ENCODE results near the gene LRRC27. TPM values are rescaled to one million over a fixed set of nuclear protein-coding genes. Genes with fewer than 3 reads are reported as not detected.

The LRRC27 gene
- total RNA-seq, 2 donors from 2014 or later, result 6.5 to 8.5 TPM

GRCh38 chr10:132296666-132297443, 35.1 kb upstream of the LRRC27 start:
- H3K27me3 Mint-ChIP-seq, result no peaks in the 10 kb centered on the region
- no peaks in the 10 kb centered on the region for H3K9me3 Mint-ChIP-seq
- no peaks in the 10 kb centered on the region for H3K36me3 Mint-ChIP-seq
- no peak overlapping the region for H3K4me3 Mint-ChIP-seq
- DNase-seq (ENCODE audit: low spot score) (no peak), ATAC-seq (peak in 1 of 2 donors; percentile 4)
- peaks cover 21 to 36% of the 10 kb centered on the region in 2 donors for H3K4me1 Mint-ChIP-seq (ENCODE audit: low read depth in 2 of 2)
- no peak overlapping the region for H3K27ac Mint-ChIP-seq

GRCh38 chr10:132297526-132297925, 34.5 kb upstream of the LRRC27 start:
- no peaks in the 10 kb centered on the region for H3K36me3 Mint-ChIP-seq
- DNase-seq (ENCODE audit: low spot score) (no peak), ATAC-seq (no peak)
- H3K9me3 Mint-ChIP-seq, result no peaks in the 10 kb centered on the region
- H3K4me3 Mint-ChIP-seq, result no peak overlapping the region
- H3K27me3 Mint-ChIP-seq, result no peaks in the 10 kb centered on the region
- H3K27ac Mint-ChIP-seq, result no peak overlapping the region
- peaks cover 16 to 32% of the 10 kb centered on the region in 2 donors for H3K4me1 Mint-ChIP-seq (ENCODE audit: low read depth in 2 of 2)

GRCh38 chr10:132298038-132298881, 33.7 kb upstream of the LRRC27 start:
- no peaks in the 10 kb centered on the region for H3K36me3 Mint-ChIP-seq
- no peak overlapping the region for H3K4me3 Mint-ChIP-seq
- no peaks in the 10 kb centered on the region for H3K27me3 Mint-ChIP-seq
- no peaks in the 10 kb centered on the region for H3K9me3 Mint-ChIP-seq
- ATAC-seq (peak in 1 of 2 donors; percentile 7), DNase-seq (ENCODE audit: low spot score) (peak; percentile 40)
- H3K27ac Mint-ChIP-seq, result no peak overlapping the region
- H3K4me1 Mint-ChIP-seq (ENCODE audit: low read depth in 2 of 2), result peaks cover 18 to 29% of the 10 kb centered on the region in 2 donors

DNA sequence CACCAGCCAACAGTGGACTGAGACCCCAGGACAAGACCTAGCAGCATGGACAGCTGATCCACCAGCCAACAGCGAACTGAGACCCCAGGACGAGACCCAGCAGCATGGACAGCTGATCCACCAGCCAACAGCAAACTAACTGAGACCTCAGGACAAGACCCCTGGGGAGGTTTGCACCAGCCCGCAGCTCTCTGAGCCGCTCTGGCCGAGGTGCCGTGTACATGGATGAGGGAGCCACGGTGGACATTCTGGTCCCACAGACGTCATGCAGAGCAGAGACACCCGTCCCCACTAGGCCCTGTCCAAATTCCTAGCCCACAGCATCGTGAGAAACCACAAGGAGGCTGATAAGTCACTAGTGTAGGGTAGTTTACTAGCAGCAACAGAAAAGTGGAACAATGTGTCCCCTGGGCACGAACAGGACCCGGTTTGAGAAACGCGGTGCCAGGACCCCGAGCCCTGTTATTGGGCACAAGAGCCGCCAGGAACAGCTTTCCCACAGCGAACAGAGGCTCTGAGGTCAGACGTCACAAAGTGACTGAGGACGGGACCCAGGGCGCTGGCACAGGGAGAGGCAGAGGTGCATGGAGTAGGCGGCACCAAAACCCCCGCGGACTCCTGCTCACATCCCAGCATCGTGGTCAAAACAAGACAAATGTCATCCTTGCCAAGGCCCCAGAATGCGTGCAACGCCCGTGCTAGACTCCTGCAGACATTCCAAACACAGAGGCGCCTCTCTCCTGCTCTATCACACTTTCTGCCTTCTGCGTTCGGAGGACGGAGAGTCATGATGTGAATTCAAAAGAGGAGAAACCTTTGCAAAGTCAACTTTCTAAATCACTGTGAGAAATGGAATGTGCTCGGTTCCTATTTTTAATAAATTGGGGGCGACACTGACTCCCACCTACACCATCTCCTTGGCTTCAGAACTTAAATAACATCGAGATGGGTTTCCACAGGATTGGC, 32.3 kb upstream of the LRRC27 start:
- Mint-ChIP-seq H3K36me3 (no peaks in the 10 kb centered on the region), H3K27me3 (no peaks in the 10 kb centered on the region), H3K27ac (no peak overlapping the region), H3K4me3 (no peak overlapping the region), H3K9me3 (no peaks in the 10 kb centered on the region), H3K4me1 (ENCODE audit: low read depth in 2 of 2) (peaks cover 18 to 26% of the 10 kb centered on the region in 2 donors)
- no peak for DNase-seq (ENCODE audit: low spot score)
- ATAC-seq, result no peak

DNA sequence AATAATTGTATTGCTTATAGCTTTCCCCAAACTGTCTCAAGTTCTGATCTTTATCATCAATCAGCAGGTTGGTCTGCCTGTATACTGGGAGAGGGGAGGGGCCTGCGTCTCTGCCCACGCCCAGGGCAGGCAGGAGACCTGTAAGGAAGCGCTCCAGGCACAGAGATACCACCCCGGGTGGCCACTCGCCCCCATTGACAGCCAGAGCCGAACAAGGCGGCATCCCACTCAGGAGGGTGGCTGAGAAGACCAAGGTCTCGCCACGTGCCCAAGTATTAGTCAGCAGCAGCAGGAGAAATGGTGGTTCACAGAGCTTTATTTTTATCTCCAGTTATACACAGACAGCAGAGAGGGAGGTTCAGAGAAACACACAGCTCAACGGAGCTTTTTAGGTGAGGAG, 31.4 kb upstream of the LRRC27 start:
- no peak overlapping the region for H3K4me3 Mint-ChIP-seq
- H3K4me1 Mint-ChIP-seq (ENCODE audit: low read depth in 2 of 2), result peaks cover 13 to 21% of the 10 kb centered on the region in 2 donors
- no peaks in the 10 kb centered on the region for H3K36me3 Mint-ChIP-seq
- no peaks in the 10 kb centered on the region for H3K27me3 Mint-ChIP-seq
- no peak overlapping the region for H3K27ac Mint-ChIP-seq
- DNase-seq (ENCODE audit: low spot score) (no peak), ATAC-seq (no peak)
- H3K9me3 Mint-ChIP-seq, result no peaks in the 10 kb centered on the region

GRCh38 chr10:132301371-132302330, 30.3 kb upstream of the LRRC27 start:
- Mint-ChIP-seq H3K27me3 (no peaks in the 10 kb centered on the region), H3K9me3 (no peaks in the 10 kb centered on the region), H3K4me1 (ENCODE audit: low read depth in 2 of 2) (peaks cover 20 to 31% of the 10 kb centered on the region in 2 donors), H3K27ac (no peak overlapping the region), H3K4me3 (no peak overlapping the region), H3K36me3 (no peaks in the 10 kb centered on the region)
- ATAC-seq (no peak), DNase-seq (ENCODE audit: low spot score) (no peak)

GRCh38 chr10:132302421-132303310, 29.3 kb upstream of the LRRC27 start:
- no peaks in the 10 kb centered on the region for H3K36me3 Mint-ChIP-seq
- H3K4me1 Mint-ChIP-seq (ENCODE audit: low read depth in 2 of 2), result peaks cover 20 to 32% of the 10 kb centered on the region in 2 donors
- H3K9me3 Mint-ChIP-seq, result no peaks in the 10 kb centered on the region
- no peak overlapping the region for H3K27ac Mint-ChIP-seq
- ATAC-seq (no peak), DNase-seq (ENCODE audit: low spot score) (no peak)
- H3K27me3 Mint-ChIP-seq, result no peaks in the 10 kb centered on the region
- no peak overlapping the region for H3K4me3 Mint-ChIP-seq

DNA sequence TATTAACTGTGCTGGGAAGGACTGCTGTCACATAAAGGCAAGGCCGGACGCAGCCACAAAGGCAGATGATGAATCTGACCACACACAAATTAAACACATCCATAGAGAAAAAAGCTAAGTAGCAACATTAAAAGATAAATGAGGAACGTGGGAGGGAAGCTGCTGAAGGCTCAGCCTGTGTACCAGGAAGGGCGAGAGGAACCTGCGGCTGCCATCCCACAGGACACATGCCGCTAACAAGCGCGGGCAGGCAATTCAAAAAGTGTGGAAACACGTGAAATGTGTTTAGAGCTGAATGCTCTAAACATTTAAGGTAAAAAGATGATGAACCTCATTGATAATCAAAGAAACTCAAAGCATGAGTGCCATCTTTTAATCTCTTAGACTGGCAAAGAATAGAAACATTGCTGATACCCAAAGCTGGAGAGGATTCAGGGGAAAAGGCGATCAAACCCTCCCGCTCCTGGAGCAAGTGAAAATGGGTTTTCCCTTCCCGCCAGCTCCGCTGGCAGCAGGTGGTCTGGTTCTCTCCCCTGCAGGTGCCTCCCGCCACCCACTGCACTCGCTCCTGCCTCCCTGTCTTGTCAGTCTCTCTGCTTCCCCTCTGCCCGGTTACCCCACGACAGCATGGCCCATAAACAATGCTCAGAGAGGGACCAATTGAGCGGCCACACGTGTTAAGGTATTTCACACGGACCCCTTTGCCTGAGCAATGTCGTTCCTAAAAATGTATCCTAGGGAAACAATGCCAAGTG, 28.5 kb upstream of the LRRC27 start:
- Mint-ChIP-seq H3K9me3 (no peaks in the 10 kb centered on the region), H3K27me3 (no peaks in the 10 kb centered on the region), H3K27ac (no peak overlapping the region), H3K4me1 (ENCODE audit: low read depth in 2 of 2) (peaks cover 20 to 29% of the 10 kb centered on the region in 2 donors), H3K36me3 (no peaks in the 10 kb centered on the region), H3K4me3 (no peak overlapping the region)
- DNase-seq (ENCODE audit: low spot score) (no peak), ATAC-seq (no peak)

- Mint-ChIP-seq H3K9me3 (no peaks in the 10 kb centered on the region), H3K4me3 (no peak overlapping the region), H3K36me3 (no peaks in the 10 kb centered on the region), H3K4me1 (ENCODE audit: low read depth in 2 of 2) (peaks cover 20 to 24% of the 10 kb centered on the region in 2 donors), H3K27me3 (no peaks in the 10 kb centered on the region), H3K27ac (no peak overlapping the region)
- ATAC-seq (no peak), DNase-seq (ENCODE audit: low spot score) (no peak)
These were observed 27.1 kb upstream of the LRRC27 start for GRCh38 chr10:132304756-132305509.

DNA sequence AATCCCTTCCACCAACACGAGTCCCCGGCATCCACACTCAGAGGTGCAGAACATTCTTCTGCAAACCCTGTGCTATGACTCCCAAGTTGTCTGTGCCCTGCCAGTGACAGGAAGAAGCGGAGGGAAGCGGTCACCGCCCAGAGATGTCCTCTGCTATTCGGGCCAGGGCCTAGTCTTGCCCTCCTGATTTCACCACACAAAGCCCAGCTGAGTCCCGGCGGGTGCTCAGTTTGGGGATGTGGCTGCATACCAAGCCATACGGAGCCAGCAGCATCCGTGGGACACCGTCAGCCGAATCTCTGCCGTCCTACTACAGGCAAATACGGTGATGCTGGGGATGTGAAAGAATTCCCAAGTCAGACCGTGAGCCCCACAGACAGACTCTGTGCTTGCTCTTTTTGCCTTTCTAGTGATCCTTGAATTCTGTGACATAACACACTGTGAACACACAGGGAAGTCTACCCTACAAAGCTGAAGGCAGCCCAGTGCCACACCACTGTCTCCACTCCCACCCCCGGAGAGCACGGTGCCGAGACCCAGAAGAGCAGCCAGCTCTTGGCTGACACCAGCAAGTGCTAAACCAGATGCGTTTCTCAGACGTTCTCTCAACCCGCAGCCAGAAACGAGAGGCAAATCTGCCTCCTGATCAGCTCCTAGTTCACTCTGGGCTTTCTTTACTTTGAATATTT, 26.2 kb upstream of the LRRC27 start:
- Mint-ChIP-seq H3K9me3 (no peaks in the 10 kb centered on the region), H3K27ac (no peak overlapping the region), H3K4me1 (ENCODE audit: low read depth in 2 of 2) (peaks cover 15 to 20% of the 10 kb centered on the region in 2 donors), H3K36me3 (no peaks in the 10 kb centered on the region), H3K4me3 (peak overlapping the region; percentile 95), H3K27me3 (no peaks in the 10 kb centered on the region)
- DNase-seq (ENCODE audit: low spot score) (no peak), ATAC-seq (no peak)

Data from natural killer cell treated with Interleukin-12 subunit alpha and Interleukin-12 subunit beta and Interleukin-15 and Interleukin-18, amount 100 ng/mL, for 72 hours (primary cell).